ENCODE measurements around the gene PSMB8.

PSMB8 gene

DNA sequence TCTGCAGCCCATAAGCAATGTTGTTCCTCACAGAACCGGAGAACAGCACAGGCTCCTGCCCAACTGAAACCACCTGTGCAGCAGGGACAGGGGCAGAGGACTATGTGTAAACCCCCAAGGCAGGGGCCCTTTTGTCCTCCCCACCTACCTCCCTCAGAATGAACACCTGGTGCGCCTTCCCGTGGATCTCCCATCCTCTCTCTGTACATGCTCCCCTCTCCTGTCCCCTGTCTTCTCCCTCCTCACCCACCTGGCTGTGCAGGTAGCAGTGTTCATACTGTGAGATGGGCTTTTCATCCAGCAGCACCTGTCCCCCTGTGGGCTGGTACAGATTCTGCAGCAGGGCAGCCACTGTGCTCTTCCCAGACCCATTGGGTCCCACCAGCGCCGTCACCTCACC is 13.8 kb downstream of the PSMB8 start:
- H4K20me1 ChIP-seq (ENCODE audit: insufficient read depth, low read length) = no peaks in the 10 kb centered on the region
- no peak overlapping the region for H2AFZ ChIP-seq (ENCODE audit: low read length)
- no peak overlapping the region for H3K27ac ChIP-seq (ENCODE audit: low read depth, low read length, poor library complexity, severe bottlenecking)
- no peak overlapping the region for H3K4me3 ChIP-seq (ENCODE audit: low read depth, low read length, poor library complexity, severe bottlenecking)
- no peaks in the 10 kb centered on the region for H3K9me3 ChIP-seq (ENCODE audit: low read length)
- H3K4me2 ChIP-seq (ENCODE audit: low read length) = no peak overlapping the region
- H3K4me1 ChIP-seq (ENCODE audit: insufficient read depth, low read length, severe bottlenecking) = no peaks in the 10 kb centered on the region
- H3K36me3 ChIP-seq (ENCODE audit: insufficient read depth, low read length) = peaks cover 80% of the 10 kb centered on the region
- no peaks in the 10 kb centered on the region for H3K79me2 ChIP-seq (ENCODE audit: insufficient read depth, low read length)
- no peaks in the 10 kb centered on the region for H3F3A ChIP-seq (ENCODE audit: insufficient read depth, low read length)
- TF ChIP-seq, protein P1, sequence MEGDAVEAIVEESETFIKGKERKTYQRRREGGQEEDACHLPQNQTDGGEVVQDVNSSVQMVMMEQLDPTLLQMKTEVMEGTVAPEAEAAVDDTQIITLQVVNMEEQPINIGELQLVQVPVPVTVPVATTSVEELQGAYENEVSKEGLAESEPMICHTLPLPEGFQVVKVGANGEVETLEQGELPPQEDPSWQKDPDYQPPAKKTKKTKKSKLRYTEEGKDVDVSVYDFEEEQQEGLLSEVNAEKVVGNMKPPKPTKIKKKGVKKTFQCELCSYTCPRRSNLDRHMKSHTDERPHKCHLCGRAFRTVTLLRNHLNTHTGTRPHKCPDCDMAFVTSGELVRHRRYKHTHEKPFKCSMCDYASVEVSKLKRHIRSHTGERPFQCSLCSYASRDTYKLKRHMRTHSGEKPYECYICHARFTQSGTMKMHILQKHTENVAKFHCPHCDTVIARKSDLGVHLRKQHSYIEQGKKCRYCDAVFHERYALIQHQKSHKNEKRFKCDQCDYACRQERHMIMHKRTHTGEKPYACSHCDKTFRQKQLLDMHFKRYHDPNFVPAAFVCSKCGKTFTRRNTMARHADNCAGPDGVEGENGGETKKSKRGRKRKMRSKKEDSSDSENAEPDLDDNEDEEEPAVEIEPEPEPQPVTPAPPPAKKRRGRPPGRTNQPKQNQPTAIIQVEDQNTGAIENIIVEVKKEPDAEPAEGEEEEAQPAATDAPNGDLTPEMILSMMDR (IDR thresholded peaks at IDR 0.05; ENCODE audit: low read length) = no peak
- TF ChIP-seq EZH2 (IDR thresholded peaks at IDR 0.05; ENCODE audit: borderline replicate concordance, low read length) = no peak
- no peaks in the 10 kb centered on the region for H3K27me3 ChIP-seq (ENCODE audit: insufficient read depth, low read length)
- no peaks in the 10 kb centered on the region for H3K9me2 ChIP-seq (ENCODE audit: low read depth, low read length)
- H3K9ac ChIP-seq (ENCODE audit: low read length) = no peak overlapping the region

DNA sequence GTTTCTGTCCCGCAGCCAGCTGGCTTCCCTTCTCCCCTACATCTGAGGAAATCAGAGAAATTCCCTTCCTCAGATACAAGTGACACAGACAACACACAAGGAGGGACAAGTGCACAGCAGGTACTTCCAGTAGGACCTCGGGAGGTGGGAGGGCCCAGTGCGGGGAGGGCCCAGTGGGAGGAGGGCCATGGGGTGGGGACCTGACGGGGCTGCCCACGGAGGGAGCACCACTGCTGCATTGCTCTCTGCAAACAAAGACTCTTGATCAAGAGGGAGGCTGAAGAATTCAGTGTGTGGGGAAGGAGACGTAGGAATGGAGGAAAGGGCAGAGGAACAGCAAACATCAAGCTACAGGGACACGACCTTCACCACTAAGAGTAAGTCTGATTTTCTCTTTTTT is 14.4 kb downstream of the PSMB8 start:
- H3K27ac ChIP-seq (ENCODE audit: low read depth, low read length, poor library complexity, severe bottlenecking) = no peak overlapping the region
- no peak overlapping the region for H3K9ac ChIP-seq (ENCODE audit: low read length)
- no peaks in the 10 kb centered on the region for H3F3A ChIP-seq (ENCODE audit: insufficient read depth, low read length)
- H3K4me3 ChIP-seq (ENCODE audit: low read depth, low read length, poor library complexity, severe bottlenecking) = no peak overlapping the region
- H3K4me1 ChIP-seq (ENCODE audit: insufficient read depth, low read length, severe bottlenecking) = no peaks in the 10 kb centered on the region
- H4K20me1 ChIP-seq (ENCODE audit: insufficient read depth, low read length) = no peaks in the 10 kb centered on the region
- TF ChIP-seq, protein P1 (IDR thresholded peaks at IDR 0.05; ENCODE audit: low read length) = no peak
- TF ChIP-seq EZH2 (IDR thresholded peaks at IDR 0.05; ENCODE audit: borderline replicate concordance, low read length) = no peak
- H3K79me2 ChIP-seq (ENCODE audit: insufficient read depth, low read length) = no peaks in the 10 kb centered on the region
- peaks cover 75% of the 10 kb centered on the region for H3K36me3 ChIP-seq (ENCODE audit: insufficient read depth, low read length)
- H3K27me3 ChIP-seq (ENCODE audit: insufficient read depth, low read length) = no peaks in the 10 kb centered on the region
- no peak overlapping the region for H3K4me2 ChIP-seq (ENCODE audit: low read length)
- no peaks in the 10 kb centered on the region for H3K9me2 ChIP-seq (ENCODE audit: low read depth, low read length)
- H2AFZ ChIP-seq (ENCODE audit: low read length) = no peak overlapping the region
- no peaks in the 10 kb centered on the region for H3K9me3 ChIP-seq (ENCODE audit: low read length)

DNA sequence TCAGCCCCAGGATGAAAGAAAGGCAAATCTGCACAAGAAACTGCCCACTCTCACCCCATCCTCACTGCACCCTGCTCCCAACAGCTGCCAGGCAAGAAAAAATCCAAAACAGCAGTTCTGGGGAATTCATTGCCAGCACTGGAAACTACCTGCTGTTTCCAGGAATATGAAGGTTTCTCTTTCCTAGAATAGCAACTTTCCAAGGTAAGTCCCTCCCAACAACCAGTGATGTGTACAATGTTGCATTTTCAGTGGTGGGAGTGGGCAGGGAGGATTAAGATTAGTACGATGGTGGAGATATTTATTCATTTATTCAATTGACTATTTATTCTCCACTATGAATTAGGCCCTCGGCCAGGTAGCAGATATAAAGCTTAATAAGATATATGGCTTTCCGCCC is 16.8 kb downstream of the PSMB8 start:
- Histone ChIP-seq H3K9me2 (ENCODE audit: low read depth, low read length) (no peaks in the 10 kb centered on the region), H3K4me3 (ENCODE audit: low read depth, low read length, poor library complexity, severe bottlenecking) (no peak overlapping the region), H3K36me3 (ENCODE audit: insufficient read depth, low read length) (peaks cover 52% of the 10 kb centered on the region), H3K27me3 (ENCODE audit: insufficient read depth, low read length) (no peaks in the 10 kb centered on the region), H3K79me2 (ENCODE audit: insufficient read depth, low read length) (no peaks in the 10 kb centered on the region), H3K4me2 (ENCODE audit: low read length) (no peak overlapping the region), H3K4me1 (ENCODE audit: insufficient read depth, low read length, severe bottlenecking) (no peaks in the 10 kb centered on the region), H2AFZ (ENCODE audit: low read length) (no peak overlapping the region), H3K9me3 (ENCODE audit: low read length) (no peaks in the 10 kb centered on the region), H3F3A (ENCODE audit: insufficient read depth, low read length) (no peaks in the 10 kb centered on the region), H3K27ac (ENCODE audit: low read depth, low read length, poor library complexity, severe bottlenecking) (no peak overlapping the region), H3K9ac (ENCODE audit: low read length) (no peak overlapping the region), H4K20me1 (ENCODE audit: insufficient read depth, low read length) (no peaks in the 10 kb centered on the region)
- TF ChIP-seq, protein P1 (IDR thresholded peaks at IDR 0.05; ENCODE audit: low read length) = no peak
- TF ChIP-seq EZH2 (IDR thresholded peaks at IDR 0.05; ENCODE audit: borderline replicate concordance, low read length) = no peak

All from OCI-LY1 (cell line).